HepG2 (cell line): ENCODE data around the gene MDP1. TPM values are rescaled to one million over a fixed set of nuclear protein-coding genes. Genes with fewer than 3 reads are reported as not detected.
A peak's percentile ranks its signal among the peaks of the same experiment; 100 is the strongest.

Source experiments
- CBFB ChIP-seq: sonication (generic); formaldehyde crosslinking; IDR thresholded peaks from 2 replicates; pipeline ENCODE4 v1.4.0; 2020; ENCODE audit warnings: missing genetic modification reagents
- GABPB1 ChIP-seq: IDR thresholded peaks from 2 replicates; pipeline ENCODE4 v1.6.1; 2016; ENCODE audit warnings: mild to moderate bottlenecking, missing genetic modification reagents, moderate library complexity, missing compliant biosample characterization
- LRRFIP1 ChIP-seq: sonication (generic); formaldehyde crosslinking; conservative IDR thresholded peaks from 2 replicates; pipeline ENCODE4 v1.4.0; 2020; ENCODE audit warnings: missing genetic modification reagents
- PAX8 ChIP-seq: sonication (generic); formaldehyde crosslinking; IDR thresholded peaks from 2 replicates; pipeline ENCODE4 v1.8.0; 2022; ENCODE audit warnings: mild to moderate bottlenecking, missing genetic modification reagents, borderline replicate concordance
- POLR2AphosphoS5 ChIP-seq: IDR thresholded peaks from 2 replicates; pipeline ENCODE4 v1.6.1; 2012; ENCODE audit warnings: low read depth, low read length
- TCF12 ChIP-seq, 2 experiments: fragments of 450-650 bp in 1 of 2; sonication (generic) in 1 of 2; formaldehyde crosslinking in 1 of 2; IDR thresholded peaks; 2 replicates each; pipeline versions ENCODE4 v1.6.1 to v1.8.0; 2017 to 2022; ENCODE audit warnings: antibody characterized with exemption in 1 of 2, mild to moderate bottlenecking in 1 of 2, missing genetic modification reagents in 1 of 2, moderate library complexity in 1 of 2
- ZFY ChIP-seq: sonication (generic); formaldehyde crosslinking; IDR thresholded peaks from 2 replicates; pipeline ENCODE4 v1.4.0; 2020; ENCODE audit warnings: missing genetic modification reagents
- ZNF292 ChIP-seq: sonication (generic); formaldehyde crosslinking; IDR thresholded peaks from 2 replicates; pipeline ENCODE4 v1.8.1; 2022; ENCODE audit warnings: mild to moderate bottlenecking, low read depth, missing genetic modification reagents, borderline replicate concordance
- ZNF512B ChIP-seq: sonication (generic); formaldehyde crosslinking; IDR thresholded peaks from 2 replicates; pipeline ENCODE4 v1.5.1; 2020; ENCODE audit warnings: missing genetic modification reagents, mild to moderate bottlenecking, borderline replicate concordance
- ZSCAN12 ChIP-seq: sonication (generic); formaldehyde crosslinking; IDR thresholded peaks from 2 replicates; pipeline ENCODE4 v1.9.0; 2021; ENCODE audit warnings: mild to moderate bottlenecking, missing genetic modification reagents
- polyA plus RNA-seq, 8 experiments: library from polyadenylated mRNA; depleted of rRNA in 3 of 8; stranded (reverse) in 7 of 8; unstranded in 1 of 8; fragments of >200 nt; fragmentation: Illumina TruSeq in 4 of 8; extraction: Trizol in 4 of 8; gene quantifications; 2 replicates each; pipeline versions ENCODE4 v1.2.1 to v1.2.3, GENCODE V29; 2011 to 2016; ENCODE audit warnings: low read depth in 4 of 8, missing spikeins in 1 of 8, mixed read lengths in 1 of 8; ENCODE audit not compliant: insufficient read depth in 1 of 8
- total RNA-seq, 5 experiments: library from RNA; depleted of rRNA; stranded (reverse); fragments of >200 nt; fragmentation: Illumina TruSeq; extraction: Trizol; gene quantifications; 2 replicates each; pipeline ENCODE4 v1.2.3, GENCODE V29; 2016; ENCODE audit warnings: low read depth in 1 of 5
- TF ChIP-seq, protein P1 (sequence below): sonication (generic); formaldehyde crosslinking; conservative IDR thresholded peaks from 2 replicates; pipeline ENCODE4 v1.8.0; 2022; ENCODE audit warnings: low read depth, missing genetic modification reagents
- TF ChIP-seq, protein P2 (sequence below): sonication (generic); formaldehyde crosslinking; IDR thresholded peaks from 2 replicates; pipeline ENCODE4 v1.9.0; 2021; ENCODE audit warnings: mild to moderate bottlenecking, missing genetic modification reagents

The MDP1 gene
- total and polyA plus RNA-seq, 2 of the 13 experiments (the other 11 are each of a cell fraction or from before 2014, with no cell fraction given): 44.1 to 48.7 TPM

DNA sequence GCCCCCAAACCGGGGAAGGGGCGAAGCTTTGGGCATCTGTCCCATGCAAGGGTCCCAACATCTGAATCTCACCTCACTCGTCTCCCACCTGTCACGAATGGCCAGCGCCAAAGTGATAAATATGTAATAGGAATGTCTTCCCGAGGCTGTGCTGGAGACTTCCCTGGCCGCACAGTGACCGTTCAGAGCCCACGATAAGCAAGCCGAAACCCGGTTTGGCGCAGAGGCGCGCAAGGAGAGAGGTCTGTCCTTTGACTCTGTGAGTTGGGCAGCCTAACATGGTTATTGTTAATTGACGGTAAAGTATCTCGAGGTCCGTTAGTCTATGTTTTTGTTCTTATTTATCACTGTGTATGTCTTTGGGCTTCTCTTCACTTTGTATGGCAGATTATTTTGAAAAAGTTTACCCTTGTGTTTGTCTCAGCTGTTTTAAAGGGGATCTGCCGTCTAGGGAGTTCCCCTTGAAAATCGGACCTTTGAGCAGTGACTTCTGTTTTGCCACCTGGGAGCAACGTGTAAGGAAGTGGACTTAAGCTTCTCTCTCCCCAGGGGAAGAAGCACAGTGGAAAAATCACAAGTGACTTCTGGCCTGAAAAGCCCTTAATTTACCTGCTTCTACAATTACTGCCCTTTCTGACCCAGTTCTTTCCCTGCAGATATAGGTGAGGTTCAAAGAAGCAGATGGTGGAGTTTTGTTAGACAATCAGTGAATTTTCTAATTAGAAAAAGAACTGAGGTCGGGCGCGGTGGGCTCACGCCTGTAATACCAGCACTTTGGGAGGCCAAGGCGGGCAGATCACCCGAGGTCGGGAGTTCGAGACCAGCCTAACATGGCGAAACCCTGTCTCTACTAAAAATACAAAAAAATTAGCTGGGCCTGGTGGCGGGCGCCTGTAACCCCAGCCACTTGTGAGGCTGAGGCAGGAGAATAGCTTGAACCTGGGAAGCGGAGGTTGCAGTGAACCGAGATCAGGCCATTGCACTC lies 19.5 kb downstream of the MDP1 start (continued):
- no peak for TF ChIP-seq ZNF512B (CRISPR knock-in tag)
- no peak for TF ChIP-seq LRRFIP1 (CRISPR knock-in tag)
- TF ChIP-seq ZNF292 (CRISPR knock-in tag): no peak
- TF ChIP-seq, protein P1, sequence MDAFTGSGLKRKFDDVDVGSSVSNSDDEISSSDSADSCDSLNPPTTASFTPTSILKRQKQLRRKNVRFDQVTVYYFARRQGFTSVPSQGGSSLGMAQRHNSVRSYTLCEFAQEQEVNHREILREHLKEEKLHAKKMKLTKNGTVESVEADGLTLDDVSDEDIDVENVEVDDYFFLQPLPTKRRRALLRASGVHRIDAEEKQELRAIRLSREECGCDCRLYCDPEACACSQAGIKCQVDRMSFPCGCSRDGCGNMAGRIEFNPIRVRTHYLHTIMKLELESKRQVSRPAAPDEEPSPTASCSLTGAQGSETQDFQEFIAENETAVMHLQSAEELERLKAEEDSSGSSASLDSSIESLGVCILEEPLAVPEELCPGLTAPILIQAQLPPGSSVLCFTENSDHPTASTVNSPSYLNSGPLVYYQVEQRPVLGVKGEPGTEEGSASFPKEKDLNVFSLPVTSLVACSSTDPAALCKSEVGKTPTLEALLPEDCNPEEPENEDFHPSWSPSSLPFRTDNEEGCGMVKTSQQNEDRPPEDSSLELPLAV (CRISPR knock-in tag): no peak
- TF ChIP-seq CBFB (CRISPR knock-in tag): no peak; the same call in 1 of the 2 replicates
- no peak for TF ChIP-seq PAX8 (CRISPR knock-in tag)
- TF ChIP-seq, protein P2, sequence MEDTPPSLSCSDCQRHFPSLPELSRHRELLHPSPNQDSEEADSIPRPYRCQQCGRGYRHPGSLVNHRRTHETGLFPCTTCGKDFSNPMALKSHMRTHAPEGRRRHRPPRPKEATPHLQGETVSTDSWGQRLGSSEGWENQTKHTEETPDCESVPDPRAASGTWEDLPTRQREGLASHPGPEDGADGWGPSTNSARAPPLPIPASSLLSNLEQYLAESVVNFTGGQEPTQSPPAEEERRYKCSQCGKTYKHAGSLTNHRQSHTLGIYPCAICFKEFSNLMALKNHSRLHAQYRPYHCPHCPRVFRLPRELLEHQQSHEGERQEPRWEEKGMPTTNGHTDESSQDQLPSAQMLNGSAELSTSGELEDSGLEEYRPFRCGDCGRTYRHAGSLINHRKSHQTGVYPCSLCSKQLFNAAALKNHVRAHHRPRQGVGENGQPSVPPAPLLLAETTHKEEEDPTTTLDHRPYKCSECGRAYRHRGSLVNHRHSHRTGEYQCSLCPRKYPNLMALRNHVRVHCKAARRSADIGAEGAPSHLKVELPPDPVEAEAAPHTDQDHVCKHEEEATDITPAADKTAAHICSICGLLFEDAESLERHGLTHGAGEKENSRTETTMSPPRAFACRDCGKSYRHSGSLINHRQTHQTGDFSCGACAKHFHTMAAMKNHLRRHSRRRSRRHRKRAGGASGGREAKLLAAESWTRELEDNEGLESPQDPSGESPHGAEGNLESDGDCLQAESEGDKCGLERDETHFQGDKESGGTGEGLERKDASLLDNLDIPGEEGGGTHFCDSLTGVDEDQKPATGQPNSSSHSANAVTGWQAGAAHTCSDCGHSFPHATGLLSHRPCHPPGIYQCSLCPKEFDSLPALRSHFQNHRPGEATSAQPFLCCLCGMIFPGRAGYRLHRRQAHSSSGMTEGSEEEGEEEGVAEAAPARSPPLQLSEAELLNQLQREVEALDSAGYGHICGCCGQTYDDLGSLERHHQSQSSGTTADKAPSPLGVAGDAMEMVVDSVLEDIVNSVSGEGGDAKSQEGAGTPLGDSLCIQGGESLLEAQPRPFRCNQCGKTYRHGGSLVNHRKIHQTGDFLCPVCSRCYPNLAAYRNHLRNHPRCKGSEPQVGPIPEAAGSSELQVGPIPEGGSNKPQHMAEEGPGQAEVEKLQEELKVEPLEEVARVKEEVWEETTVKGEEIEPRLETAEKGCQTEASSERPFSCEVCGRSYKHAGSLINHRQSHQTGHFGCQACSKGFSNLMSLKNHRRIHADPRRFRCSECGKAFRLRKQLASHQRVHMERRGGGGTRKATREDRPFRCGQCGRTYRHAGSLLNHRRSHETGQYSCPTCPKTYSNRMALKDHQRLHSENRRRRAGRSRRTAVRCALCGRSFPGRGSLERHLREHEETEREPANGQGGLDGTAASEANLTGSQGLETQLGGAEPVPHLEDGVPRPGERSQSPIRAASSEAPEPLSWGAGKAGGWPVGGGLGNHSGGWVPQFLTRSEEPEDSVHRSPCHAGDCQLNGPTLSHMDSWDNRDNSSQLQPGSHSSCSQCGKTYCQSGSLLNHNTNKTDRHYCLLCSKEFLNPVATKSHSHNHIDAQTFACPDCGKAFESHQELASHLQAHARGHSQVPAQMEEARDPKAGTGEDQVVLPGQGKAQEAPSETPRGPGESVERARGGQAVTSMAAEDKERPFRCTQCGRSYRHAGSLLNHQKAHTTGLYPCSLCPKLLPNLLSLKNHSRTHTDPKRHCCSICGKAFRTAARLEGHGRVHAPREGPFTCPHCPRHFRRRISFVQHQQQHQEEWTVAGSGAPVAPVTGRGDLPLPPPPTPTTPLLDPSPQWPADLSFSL: no peak
- peak; percentile 62; the same call in 1 of the 2 replicates for TF ChIP-seq ZSCAN12 (CRISPR knock-in tag)
- no peak for TF ChIP-seq POLR2AphosphoS5
- TF ChIP-seq GABPB1 (CRISPR knock-in tag): no peak
- no peak for TF ChIP-seq ZFY (CRISPR knock-in tag)
- no peak for TF ChIP-seq TCF12 (IDR thresholded peaks at IDR 0.05)
- no peak for TF ChIP-seq TCF12 (CRISPR knock-in tag; IDR thresholded peaks at IDR 0.05)
